Activated gamma-delta T cell treated with Interleukin-2 at 50 U/mL for 16 hours (primary cell): ENCODE measurements around the gene HSPBP1.
A peak's percentile ranks its signal among the peaks of the same experiment; 100 is the strongest.

ENCODE experiments used
- DNase-seq: peaks from one replicate; pipeline ENCODE4 v3.0.0-alpha.2; 2020

Gene HSPBP1

GRCh38 chr19:55304279-55304978 is 24.5 kb upstream of the HSPBP1 start:
- DNase-seq = no peak

DNA sequence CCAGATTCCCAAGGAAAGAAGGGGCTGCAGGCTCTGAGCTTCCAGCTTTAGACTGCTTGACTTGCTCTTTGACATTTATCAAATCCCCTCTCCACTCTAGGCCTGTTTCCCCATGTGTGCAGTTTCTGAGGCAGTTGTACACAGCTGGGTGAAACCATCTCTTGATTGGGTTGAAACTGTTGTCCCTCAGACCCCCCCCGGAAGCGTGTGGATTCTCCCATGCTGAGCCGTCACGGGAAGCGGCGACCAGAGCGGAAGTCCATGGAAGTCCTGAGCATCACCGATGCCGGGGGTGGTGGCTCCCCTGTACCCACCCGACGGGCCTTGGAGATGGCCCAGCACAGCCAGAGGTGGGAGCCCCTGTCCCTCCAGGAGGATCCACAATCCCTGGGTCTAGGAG is 23.6 kb upstream of the HSPBP1 start:
- no peak for DNase-seq

DNA sequence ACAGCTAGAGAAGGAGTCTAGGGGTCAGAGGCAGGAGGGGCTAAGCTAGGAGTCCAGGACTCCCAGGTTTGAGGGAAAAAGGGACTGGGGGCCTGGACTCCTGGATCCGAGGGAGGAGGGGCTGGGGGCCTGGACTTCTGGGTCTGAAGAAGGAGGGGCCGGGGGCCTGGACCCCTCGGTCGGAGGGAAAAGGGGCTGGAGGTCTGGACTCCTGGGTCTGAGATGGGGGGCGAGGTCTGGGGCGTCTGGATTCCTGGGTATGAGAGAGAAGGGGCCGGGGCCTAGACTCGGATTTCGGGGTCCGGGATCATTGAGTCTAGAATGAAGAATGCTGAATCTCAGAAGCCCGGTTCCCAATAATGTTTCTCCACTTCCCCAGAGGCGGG is 22.4 kb upstream of the HSPBP1 start:
- DNase-seq = no peak

- DNase-seq = peak; percentile 96
These were observed 21.8 kb upstream of the HSPBP1 start for GRCh38 chr19:55301459-55302317.

DNA sequence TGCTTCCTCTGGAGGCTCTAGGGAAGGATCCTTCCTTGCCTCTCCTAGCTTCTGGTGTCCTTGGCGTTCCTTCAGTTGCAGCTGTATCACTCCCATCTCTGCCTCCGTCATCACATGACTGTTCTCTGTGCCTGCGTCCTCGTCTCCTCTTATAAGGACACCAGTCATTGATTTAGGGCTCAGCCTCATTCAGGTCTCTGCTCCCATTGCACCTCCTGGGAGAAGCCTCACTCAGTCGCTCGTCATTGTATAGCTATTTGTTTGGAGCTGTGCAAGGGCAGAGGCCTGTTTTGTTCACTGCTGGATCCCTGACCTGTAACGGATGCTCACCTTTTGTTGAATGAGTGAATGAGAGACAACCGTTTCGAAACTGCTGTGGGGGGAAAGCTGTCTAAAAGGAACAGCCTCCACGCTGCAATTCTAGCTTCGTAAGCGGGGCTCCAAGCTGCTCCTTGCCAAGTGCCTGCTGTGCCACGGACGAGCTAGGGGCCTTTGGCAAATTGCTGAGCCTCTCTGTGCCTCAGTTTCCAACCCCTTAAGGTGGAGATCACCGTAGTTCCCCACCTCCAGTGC is 21.1 kb upstream of the HSPBP1 start:
- DNase-seq = no peak

DNA sequence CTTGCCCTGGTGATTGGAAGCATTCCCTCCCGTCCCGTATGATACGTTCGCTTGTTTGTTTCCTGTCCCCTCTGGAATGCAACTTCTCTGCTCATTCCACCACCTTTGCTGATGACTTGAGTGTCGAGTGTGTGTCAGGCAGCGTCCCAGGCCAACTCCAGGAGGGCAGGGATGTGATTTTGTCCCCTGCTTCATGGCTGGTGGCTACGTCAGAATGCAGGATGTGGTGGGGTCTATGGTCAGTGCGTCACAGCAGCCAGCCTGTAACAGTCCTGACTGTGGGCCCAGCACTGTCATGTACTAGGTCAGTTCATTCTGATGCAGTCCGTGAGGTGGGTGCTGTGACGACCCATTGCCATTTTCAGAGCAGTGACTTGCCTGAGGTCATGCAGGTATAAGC is 20.1 kb upstream of the HSPBP1 start:
- no peak for DNase-seq

- DNase-seq = no peak
These were observed 17.4 kb upstream of the HSPBP1 start for GRCh38 chr19:55297267-55297666.

DNA sequence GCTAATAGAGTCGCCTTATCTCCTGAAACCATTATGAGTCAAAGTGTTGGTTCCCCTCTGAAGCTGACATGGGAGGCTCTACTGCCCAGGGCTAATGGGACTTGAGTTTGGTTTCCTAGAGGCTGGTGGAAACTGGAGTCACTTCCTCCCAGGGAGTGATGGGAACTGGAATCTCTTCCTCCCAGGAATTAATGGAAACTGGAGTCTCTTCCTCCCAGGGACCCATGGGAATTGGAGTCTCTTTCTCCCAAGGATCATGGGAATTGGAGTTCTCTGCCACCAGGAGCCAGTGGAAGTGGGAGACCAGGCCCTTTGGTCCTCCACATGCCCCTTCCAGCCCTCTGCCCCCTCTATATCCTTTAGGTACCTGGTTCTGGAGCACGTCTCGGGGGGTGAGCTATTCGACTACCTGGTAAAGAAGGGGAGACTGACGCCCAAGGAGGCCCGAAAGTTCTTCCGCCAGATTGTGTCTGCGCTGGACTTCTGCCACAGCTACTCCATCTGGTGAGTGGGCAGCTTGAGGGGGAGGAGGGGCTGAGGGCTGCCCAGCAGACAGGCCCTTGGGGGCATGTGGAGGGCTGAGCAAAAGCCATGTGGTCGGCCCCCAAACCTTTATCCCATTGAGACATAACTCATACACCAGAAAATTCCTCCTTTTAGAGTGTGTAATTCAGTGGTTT is 9.3 kb upstream of the HSPBP1 start:
- DNase-seq = no peak

DNA sequence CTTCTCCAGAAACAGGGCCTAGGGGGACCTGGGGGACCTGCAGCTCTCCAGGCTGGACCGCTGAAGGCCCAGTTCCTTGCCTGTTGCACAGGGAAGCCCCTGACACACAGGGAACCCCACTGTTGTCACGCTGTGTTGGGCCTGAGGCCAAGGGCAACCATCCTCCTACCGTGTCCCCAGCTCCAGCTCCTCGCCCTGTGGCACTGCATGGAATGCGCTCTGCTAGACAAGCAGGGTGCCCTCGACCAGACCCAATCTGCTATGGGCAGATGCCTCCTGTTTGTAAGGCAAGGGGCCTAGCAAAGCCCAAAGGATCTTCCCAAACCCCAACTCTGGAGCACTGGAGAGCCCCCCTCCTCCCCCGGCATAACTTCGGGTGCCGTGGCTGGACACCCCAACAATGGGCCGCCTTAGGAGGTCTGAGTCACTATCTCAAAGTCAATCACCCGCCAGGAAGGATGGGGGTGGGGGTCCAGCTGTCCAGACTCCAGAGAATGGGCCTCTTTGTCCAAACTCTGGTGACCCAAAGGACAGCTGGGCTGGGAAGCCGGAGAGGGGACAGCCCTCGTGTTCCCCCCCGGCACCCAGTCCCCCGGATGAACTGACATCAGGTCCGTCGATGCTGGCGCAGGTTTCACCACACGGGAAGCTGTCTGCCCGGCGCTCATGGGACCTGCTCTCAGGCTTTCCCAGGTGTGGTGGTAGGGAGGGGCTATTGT is 7.6 kb upstream of the HSPBP1 start:
- DNase-seq = no peak

GRCh38 chr19:55285229-55285890 is 5.5 kb upstream of the HSPBP1 start:
- no peak for DNase-seq

DNA sequence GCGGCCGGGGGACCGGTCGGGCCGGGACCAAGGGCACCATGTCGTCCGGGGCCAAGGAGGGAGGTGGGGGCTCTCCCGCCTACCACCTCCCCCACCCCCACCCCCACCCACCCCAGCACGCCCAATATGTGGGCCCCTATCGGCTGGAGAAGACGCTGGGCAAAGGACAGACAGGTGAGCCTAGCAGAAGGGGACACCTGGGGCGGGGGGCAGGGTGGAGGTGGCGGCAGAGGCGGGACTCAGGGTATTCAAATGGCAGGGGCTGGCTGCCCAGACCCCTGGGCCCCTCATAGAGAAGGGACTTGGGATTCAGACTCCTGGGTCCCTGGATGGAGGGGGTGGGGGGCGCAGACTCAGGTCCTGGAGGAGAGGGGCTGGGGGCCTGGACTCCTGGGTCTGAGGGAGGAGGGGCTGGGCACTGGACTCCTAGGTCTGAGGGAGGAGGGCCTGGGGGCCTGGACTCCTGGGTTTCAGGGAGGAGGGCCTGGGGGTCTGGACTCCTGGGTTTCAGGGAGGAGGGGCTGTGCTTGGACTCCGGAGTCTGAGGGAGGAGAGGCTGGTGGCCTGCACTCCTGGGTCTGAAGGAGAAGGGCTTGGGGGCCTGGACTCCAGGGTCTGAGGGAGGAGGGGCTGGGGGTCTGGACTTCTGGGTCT is 4.6 kb upstream of the HSPBP1 start:
- DNase-seq = no peak

GRCh38 chr19:55283548-55284377 is 3.9 kb upstream of the HSPBP1 start, which contains the start of gene BRSK1:
Gene BRSK1, plus strand, starts transcription at chr19:55283997. Its CDS starts 446 bp downstream, at chr19:55284443.
- DNase-seq = peak; percentile 48

DNA sequence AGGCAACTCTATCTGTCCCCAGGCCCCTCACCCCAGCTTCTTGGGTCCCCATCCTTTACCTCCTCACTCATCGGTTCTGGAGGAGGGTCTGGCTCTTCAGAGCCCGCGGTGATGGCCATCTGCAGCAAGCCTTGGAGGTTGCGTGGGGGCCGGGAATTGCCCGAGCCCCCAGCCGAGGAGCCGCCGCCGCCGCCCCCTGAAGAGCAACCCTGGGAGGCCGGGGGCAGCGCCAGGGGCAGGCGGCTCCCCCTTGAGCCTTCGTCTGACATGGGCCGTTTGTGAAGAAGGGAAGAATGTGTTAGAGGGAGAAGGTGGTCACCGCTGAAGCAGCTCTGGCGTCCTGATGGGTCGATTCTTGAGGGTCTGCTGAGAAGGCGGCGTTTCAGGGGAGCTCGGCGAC is 570 bp downstream of the HSPBP1 start:
- no peak for DNase-seq

- DNase-seq = no peak
These were observed 1.3 kb downstream of the HSPBP1 start for GRCh38 chr19:55278391-55279135.

GRCh38 chr19:55277494-55277893 is 2.4 kb downstream of the HSPBP1 start:
- no peak for DNase-seq

DNA sequence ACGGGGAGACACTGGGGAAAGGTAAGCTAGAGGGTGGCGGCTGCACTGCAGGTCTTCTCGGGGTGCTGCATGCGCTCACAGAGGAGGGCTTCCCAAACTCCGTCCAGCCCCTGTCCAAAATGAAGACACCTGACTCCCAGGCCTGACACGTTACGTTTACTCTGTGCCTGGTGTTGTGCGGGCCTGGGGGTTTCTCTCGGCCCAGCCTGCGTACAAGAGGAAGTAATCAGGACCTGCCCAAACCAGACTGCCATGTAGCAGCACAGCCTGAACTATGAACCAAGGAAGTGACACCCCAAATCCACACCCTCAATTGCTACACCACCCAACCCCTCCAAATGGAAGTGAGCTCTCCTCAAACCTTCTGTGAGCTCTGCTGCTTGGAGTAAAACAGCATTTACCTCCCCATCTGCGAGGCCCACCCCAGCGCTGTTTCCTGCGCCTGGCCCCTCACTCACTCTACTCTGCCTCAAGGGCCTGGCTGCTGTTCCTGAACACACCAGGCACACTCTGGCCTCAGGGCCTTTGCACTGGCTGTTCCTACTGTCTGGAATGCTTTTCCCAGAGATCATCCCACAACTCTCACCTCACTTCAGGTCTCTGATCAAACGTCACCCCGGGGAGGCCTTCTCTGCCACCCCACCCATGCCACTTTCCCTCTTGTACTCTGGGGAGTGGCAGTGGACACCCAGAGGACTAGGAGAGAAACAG is 3.0 kb downstream of the HSPBP1 start:
- DNase-seq = no peak

GRCh38 chr19:55275851-55276719 is 3.8 kb downstream of the HSPBP1 start:
- DNase-seq = no peak
